Activated T-helper 9 cell treated with anti-CD3 and anti-CD28 coated beads, Interleukin-2, amount 50 U/mL, for 16 hours (primary cell): ENCODE results near the gene SIGLEC6.

ENCODE experiments used
- DNase-seq: peaks from one replicate; pipeline ENCODE4 v3.0.0-alpha.2; 2020; ENCODE audit warnings: low read depth

SIGLEC6 gene

DNA sequence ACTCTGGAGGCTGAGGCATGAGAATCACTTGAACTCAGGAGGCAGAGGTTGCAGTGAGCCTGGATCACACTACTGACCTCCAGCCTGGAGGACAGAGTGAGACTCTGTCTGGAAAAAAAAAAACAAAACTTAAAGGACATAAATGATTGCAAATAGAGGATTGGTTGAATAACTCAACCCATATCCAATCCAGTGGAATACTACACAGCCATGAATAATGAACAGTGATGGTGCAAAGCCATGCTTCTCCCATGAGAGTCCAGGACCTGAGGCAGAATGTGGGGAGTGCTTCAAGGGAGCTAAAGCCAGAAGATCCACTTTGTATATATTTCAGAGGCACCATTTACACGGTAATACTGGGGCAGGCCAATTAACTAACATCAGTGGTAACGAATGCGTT is 55.3 kb downstream of the SIGLEC6 start:
- DNase-seq, result no peak

DNA sequence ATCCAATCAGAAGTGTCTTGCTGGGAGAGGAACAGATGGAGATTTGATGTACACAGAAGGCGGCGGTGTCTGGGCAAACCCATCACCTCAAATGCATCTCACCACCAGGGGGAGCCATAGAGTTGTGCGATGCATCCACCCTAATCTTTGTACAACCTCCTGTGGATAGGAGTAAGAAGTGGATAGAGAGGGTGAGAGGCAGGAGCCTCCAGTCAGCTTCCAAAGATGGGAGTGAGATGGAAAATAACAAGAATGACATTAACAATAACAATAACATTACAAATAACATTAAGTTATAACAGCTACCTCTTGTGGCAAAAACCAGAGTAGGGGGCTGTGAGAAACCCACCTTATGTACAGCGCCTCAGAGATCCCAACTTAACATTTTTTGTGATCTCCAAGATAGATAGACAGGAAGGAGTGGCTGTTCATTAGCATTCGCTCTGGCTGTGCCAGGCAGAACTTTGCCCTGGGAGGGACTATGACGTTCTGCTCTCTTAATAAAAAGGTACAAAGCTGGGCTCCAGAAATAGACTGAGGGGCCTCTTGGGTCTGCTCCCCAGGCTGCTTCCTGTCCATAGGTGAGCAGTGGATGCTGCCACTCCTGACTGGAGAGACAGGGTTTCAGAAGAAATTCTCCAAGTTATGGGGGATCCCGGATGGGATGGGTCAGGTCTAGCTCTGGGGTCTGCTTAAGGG is 58.3 kb downstream of the SIGLEC6 start:
- DNase-seq, result peak; percentile 70

DNA sequence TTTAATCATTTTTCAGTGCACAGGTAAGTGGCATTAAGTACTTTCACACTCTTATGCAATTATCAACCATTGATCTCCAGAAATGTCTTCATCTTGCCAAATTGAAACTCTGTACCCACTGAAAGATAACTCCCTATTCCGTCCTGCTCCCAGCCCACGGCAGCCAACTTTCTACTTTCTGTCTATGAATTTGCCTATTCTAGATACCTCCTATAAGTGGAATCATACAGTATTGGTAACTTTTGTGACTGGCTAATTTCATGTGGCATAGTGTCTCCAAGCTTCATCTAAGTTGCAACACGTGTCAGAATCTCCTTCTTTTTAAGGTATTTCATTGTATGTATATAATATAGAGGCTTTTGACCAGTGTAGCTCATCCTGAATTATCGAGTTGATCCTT is 58.9 kb downstream of the SIGLEC6 start:
- DNase-seq, result no peak

DNA sequence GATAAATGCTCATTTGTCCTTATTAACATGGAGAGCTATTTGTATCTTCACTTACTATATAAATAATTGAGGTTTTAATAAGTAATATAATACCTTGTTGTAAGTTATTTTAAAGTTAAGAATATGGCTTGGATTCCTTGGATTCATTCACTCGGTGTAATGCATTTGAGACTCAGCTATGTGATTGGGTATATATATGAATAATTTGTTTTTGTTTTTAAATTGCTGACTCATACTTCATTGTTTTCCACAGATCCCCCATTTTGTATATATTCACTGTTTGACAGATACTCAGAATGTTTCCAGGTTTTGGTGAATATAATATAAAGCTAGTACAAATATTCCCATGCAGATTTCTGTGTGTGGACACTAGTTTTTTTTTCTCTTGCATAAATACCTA is 59.9 kb downstream of the SIGLEC6 start:
- DNase-seq, result no peak

DNA sequence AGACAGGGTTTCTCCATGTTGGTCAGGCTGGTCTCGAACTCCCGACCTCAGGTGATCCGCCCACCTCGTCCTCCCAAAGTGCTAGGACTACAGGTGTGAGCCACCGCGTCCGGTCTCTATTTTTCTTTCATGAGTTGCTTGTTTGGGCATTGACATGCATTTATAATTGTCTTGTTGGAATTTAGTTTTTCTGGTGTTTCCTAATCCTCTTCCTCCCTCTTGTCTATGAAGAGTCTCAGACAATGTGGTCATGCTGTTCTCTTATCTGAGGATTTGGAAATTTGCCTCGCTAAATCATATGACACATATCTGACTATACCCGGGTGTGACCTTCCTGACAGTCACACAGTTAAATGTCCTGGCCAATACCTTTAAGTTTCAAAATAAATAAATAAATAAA is 60.5 kb downstream of the SIGLEC6 start:
- DNase-seq, result no peak

DNA sequence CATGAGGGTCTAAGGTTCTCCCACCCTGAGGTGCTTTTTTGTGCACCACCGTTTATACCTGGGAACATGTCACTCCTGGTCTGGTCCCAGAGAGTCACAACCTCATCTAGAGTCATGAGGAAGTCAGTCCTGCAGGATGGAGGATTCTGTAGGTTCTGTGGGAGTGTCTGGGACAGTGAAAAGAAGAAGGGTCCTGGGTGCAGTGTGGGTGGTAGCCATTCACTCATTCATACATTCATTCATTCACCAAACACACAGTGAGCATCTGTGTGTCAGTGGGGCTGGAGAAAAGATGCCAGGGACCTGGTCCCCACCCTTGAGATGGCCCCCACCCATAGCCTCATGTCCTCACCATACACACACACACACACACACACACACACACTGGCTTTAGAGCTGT is 61.8 kb downstream of the SIGLEC6 start:
- no peak for DNase-seq

DNA sequence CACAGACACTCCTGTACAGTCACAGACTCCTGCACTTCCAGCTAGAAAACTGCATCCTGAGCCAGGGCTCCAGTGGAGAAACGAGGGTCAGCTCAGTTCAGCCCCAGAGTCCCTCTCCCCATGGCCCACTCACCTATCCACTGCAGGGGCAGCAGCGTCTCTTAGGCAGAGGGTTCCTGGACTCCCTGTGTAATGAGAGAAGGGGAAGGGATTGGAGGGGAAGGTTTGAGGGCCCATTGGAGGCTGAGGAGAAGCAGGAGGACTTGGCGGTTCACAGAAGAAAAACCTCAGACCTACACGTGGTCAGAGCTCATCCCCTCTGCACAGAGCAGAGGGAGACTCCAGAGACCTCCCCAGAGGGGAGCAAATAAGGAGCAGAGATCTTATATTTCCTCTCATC is 62.3 kb downstream of the SIGLEC6 start:
- DNase-seq, result no peak

DNA sequence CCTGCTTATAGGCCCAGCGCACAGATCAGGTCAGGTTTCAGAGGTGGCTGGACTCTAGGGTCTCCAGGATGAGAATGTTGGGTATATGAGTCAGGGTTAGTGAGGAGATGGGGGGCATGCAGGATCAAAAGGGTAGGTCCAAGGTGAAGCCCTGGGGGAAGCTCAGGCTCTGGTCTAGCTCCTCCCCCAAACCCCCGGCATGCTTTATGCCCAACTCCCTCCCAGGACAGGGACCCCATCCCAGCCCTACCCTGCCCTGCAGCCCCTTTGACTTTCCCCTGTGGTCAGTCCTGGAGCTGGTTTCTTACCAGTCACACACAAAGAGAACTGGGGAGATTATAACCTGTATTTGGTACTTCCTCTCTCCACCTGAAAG is 62.9 kb downstream of the SIGLEC6 start:
- no peak for DNase-seq

DNA sequence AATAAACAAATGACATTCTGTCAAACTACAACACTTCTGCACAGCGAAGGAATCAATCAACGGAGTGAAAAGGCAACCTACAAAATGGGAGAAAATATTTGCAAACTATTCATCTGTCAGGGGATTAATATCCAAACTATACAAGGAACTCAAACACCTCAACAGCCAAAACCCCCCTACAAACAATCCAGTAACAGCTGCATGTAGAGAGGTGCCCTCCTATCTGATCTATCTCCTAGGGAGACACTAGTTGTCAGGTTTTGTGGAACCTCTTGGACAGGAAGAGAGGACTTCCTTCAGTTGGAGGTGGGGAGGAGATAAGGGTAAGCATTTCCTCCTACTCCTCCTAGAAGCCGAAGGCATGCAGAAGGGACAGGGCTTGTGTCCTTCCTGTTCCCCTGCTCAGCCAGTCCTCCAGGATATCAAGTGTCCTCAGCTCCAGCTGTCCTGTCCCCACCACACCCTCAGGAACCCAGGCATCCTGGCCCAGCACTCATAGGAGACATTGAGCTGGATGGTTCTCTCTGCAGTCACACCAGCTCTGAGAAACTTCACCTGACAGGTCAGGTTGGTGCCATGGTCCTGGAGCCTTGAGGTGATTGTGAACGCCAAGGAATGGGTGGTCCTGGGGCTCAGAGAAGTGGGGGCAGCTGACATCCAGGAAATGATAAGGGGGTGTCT is 63.5 kb downstream of the SIGLEC6 start:
- no peak for DNase-seq
